ENCODE data around the gene RBMS2. TPM values are rescaled to one million over a fixed set of nuclear protein-coding genes. Genes with fewer than 3 reads are reported as not detected.

RBMS2 gene
- total RNA-seq, 2 donors from 2014 or later = 33.4 to 40.2 TPM

DNA sequence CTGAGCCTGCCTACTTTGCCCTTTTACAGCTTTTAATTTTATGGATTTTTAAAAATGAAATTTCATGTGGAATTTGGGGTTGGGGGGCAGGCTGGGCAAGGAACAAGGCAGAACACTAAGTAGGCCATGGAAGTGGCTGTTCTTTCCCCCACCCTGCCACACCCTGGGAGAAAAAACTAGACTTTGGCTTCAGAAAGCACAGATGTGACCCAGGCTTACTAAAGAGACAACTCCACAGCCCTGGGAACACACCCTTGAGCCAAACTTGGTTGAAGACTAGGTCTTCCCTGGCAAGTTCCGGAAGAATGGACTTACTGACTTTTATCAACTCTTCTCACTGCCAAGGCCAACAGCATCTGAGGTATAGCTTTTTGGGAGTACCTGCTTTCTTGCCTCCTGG, 68.2 kb downstream of the RBMS2 start:
- TF ChIP-seq, protein P1, sequence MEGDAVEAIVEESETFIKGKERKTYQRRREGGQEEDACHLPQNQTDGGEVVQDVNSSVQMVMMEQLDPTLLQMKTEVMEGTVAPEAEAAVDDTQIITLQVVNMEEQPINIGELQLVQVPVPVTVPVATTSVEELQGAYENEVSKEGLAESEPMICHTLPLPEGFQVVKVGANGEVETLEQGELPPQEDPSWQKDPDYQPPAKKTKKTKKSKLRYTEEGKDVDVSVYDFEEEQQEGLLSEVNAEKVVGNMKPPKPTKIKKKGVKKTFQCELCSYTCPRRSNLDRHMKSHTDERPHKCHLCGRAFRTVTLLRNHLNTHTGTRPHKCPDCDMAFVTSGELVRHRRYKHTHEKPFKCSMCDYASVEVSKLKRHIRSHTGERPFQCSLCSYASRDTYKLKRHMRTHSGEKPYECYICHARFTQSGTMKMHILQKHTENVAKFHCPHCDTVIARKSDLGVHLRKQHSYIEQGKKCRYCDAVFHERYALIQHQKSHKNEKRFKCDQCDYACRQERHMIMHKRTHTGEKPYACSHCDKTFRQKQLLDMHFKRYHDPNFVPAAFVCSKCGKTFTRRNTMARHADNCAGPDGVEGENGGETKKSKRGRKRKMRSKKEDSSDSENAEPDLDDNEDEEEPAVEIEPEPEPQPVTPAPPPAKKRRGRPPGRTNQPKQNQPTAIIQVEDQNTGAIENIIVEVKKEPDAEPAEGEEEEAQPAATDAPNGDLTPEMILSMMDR (IDR thresholded peaks at IDR 0.05) = no peak
- Histone ChIP-seq H3K27me3 (replicated peaks; ENCODE audit: insufficient read depth) (no peaks in the 10 kb centered on the region), H3K4me1 (ENCODE audit: control insufficient read depth in 1 of 2, low read depth in 2 of 2) (no peaks in the 10 kb centered on the region), H3K9me3 (no peaks in the 10 kb centered on the region), H3K27ac (no peak overlapping the region), H3K36me3 (peaks cover 32% of the 10 kb centered on the region), H3K4me3 (no peak overlapping the region)
- ATAC-seq (ENCODE audit: insufficient number of reproducible peaks, low FRiP score, low read depth) = no peak
- no peak for DNase-seq (ENCODE audit: low spot score)

DNA sequence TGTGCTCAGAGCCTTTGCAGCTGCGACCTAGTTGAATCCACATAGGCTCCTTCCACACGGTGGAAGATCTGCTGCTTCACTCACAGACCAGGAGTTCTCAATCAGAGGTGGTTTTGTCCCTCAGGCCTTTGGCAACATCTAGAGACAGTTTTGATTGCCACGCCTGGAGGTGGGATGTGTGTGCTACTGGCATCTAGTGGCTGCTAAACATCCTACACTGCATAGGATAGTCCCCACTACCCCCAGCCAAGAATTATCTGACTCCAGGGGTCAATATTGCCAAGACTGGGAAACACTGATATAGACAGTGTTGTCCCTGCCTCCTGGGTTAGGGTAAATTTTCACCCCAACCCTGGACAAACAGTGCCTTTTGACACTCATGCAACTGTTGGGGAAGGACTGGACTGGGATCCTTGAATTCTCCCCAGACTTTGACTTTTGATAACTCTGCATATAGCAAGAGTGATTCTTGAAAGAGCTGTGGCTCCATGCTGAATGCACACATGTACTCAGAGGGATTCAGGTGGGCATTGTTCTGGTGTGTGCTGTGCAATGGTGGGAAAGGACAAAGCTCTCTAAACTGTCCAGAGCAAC, 68.7 kb downstream of the RBMS2 start:
- H3K4me1 ChIP-seq (ENCODE audit: control insufficient read depth in 1 of 2, low read depth in 2 of 2) = no peaks in the 10 kb centered on the region
- DNase-seq (ENCODE audit: low spot score) (no peak), ATAC-seq (ENCODE audit: insufficient number of reproducible peaks, low FRiP score, low read depth) (no peak)
- no peaks in the 10 kb centered on the region for H3K27me3 ChIP-seq (replicated peaks; ENCODE audit: insufficient read depth)
- TF ChIP-seq, protein P1 (IDR thresholded peaks at IDR 0.05) = no peak
- H3K9me3 ChIP-seq = no peaks in the 10 kb centered on the region
- H3K4me3 ChIP-seq = no peak overlapping the region
- H3K36me3 ChIP-seq = peaks cover 32% of the 10 kb centered on the region
- H3K27ac ChIP-seq = no peak overlapping the region

DNA sequence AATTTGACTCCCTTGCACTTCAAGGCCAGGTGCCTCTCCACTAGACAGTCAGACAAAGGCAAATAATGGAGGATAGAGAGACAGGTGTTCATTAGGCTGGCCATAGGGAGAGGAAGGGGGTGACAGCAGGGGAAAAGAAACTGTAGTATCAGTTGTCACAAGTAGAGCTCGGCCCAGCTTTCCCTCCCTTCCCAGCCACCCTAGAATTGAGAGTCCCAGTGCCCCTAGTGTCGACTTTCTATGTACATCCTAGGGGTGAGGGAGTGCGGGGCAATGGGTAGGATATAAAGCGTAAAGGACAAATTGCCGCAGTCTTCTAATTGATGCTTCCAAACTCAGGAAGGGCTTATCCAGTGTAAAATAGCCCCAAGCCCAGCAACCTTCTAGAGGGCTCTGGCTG, 69.5 kb downstream of the RBMS2 start:
- DNase-seq (ENCODE audit: low spot score) = no peak
- no peaks in the 10 kb centered on the region for H3K9me3 ChIP-seq
- peaks cover 29% of the 10 kb centered on the region for H3K36me3 ChIP-seq
- no peak overlapping the region for H3K4me3 ChIP-seq
- TF ChIP-seq, protein P1 (IDR thresholded peaks at IDR 0.05) = no peak
- no peaks in the 10 kb centered on the region for H3K27me3 ChIP-seq (replicated peaks; ENCODE audit: insufficient read depth)
- H3K27ac ChIP-seq = no peak overlapping the region
- H3K4me1 ChIP-seq (ENCODE audit: control insufficient read depth in 1 of 2, low read depth in 2 of 2) = no peaks in the 10 kb centered on the region
- ATAC-seq (ENCODE audit: insufficient number of reproducible peaks, low FRiP score, low read depth) = no peak

DNA sequence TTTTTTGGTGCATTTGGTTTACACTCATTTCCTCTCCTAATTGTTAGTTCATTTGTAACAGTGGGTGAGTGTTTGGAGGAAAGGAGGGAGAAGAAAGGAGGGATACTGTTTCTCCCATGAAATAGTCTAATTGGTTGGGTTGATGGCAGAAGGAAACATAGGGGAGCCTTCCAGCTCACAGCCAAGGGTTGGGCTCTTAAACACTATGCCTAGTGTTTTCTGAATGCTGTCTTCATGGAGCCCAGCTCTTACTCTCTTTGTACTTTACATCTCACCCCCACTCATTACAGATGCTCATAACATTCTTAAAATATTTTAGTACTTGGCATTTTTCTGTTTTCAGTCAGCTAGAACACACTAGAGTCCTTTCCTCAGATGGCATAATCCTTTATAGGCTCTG, 70.3 kb downstream of the RBMS2 start:
- H3K4me1 ChIP-seq (ENCODE audit: control insufficient read depth in 1 of 2, low read depth in 2 of 2) = no peaks in the 10 kb centered on the region
- TF ChIP-seq, protein P1 (IDR thresholded peaks at IDR 0.05) = no peak
- no peak overlapping the region for H3K4me3 ChIP-seq
- no peaks in the 10 kb centered on the region for H3K27me3 ChIP-seq (replicated peaks; ENCODE audit: insufficient read depth)
- H3K9me3 ChIP-seq = no peaks in the 10 kb centered on the region
- H3K27ac ChIP-seq = no peak overlapping the region
- ATAC-seq (ENCODE audit: insufficient number of reproducible peaks, low FRiP score, low read depth) (no peak), DNase-seq (ENCODE audit: low spot score) (no peak)
- peaks cover 28% of the 10 kb centered on the region for H3K36me3 ChIP-seq

DNA sequence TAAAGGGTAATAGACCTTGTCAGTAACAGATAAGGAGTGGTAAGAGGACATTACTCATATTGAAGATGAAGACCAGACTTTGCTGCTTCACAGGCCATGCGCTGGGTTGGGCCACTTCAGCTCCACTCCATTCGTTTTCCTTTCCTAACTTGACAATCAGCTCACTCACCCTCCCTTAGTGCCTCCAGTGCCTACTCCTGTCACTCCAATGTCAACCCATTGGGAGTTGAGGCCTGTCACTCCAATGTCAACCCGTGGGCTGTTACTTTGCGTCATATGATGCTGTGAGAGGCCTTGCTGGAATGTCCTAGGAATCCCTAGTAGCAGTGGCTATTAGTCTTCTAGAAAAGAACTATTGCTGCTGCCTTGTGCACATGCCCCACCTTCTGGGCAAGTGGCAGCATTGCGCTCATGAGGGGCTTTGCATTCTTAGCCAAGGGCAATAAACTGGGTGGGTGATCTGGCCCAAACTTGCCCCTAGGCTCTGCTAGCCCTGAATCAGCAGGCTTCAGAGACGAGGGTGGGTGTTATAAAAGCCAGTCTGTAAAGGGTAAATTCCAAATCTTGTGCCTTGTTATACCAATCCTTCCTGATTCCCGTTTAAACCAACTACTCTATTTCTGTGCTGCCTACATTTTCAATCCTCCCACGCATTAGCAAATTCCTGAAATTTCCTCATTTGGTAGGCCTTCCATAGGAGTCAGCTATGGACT, 72.4 kb downstream of the RBMS2 start:
- no peaks in the 10 kb centered on the region for H3K9me3 ChIP-seq
- H3K27ac ChIP-seq = peak overlapping the region; percentile 58 to 59
- no peak overlapping the region for H3K4me3 ChIP-seq
- DNase-seq (ENCODE audit: low spot score) = no peak
- H3K27me3 ChIP-seq (replicated peaks; ENCODE audit: insufficient read depth) = no peaks in the 10 kb centered on the region
- peaks cover 25% of the 10 kb centered on the region for H3K36me3 ChIP-seq
- H3K4me1 ChIP-seq (ENCODE audit: control insufficient read depth in 1 of 2, low read depth in 2 of 2) = no peaks in the 10 kb centered on the region
- TF ChIP-seq, protein P1 (IDR thresholded peaks at IDR 0.05) = peak; percentile 69
- peak; percentile 54 for ATAC-seq (ENCODE audit: insufficient number of reproducible peaks, low FRiP score, low read depth)
